ENCODE measurements around the gene SDHA. TPM values are rescaled to one million over a fixed set of nuclear protein-coding genes. Genes with fewer than 3 reads are reported as not detected.
"Not testable (repeated sequence)": the region's sequence is repeated elsewhere in the genome, so short reads cannot be mapped to it uniquely, and the experiment has no call there.

The SDHA gene
- total RNA-seq, 1 experiment from 2014 or later: 140 TPM

GRCh38 chr5:267716-268115 is 49.6 kb downstream of the SDHA start:
- no peak for TF ChIP-seq CTCF (IDR thresholded peaks at IDR 0.05; ENCODE audit: insufficient read depth in 1 of 2, low read depth in 1 of 2, low read length in 1 of 2, severe bottlenecking in 1 of 2, unreplicated experiment in 1 of 2)
- Mint-ChIP-seq H3K4me1 (ENCODE audit: low read depth, unreplicated experiment) (peaks cover 10% of the 10 kb centered on the region), H3K4me3 (ENCODE audit: unreplicated experiment) (no peak overlapping the region), H3K9me3 (ENCODE audit: unreplicated experiment) (no peaks in the 10 kb centered on the region), H3K36me3 (ENCODE audit: insufficient read depth, unreplicated experiment) (peaks cover 34% of the 10 kb centered on the region), H3K27ac (ENCODE audit: unreplicated experiment) (no peak overlapping the region), H3K27me3 (ENCODE audit: insufficient read depth, unreplicated experiment) (no peaks in the 10 kb centered on the region)
- Histone ChIP-seq H3K27me3 (replicated peaks; ENCODE audit: control insufficient read depth, insufficient read depth, low read length) (no peaks in the 10 kb centered on the region), H3K9me3 (no peaks in the 10 kb centered on the region), H3K36me3 (ENCODE audit: control insufficient read depth, insufficient read depth, low read length) (no peaks in the 10 kb centered on the region), H3K4me1 (peaks cover 7% of the 10 kb centered on the region; the same call in 1 of the 2 replicates), H3K4me3 (ENCODE audit: low read depth, low read length) (no peak overlapping the region)
- DNase-seq: no peak
- intact Hi-C loops (cut with micrococcal nuclease; ENCODE audit: unreplicated experiment): no loop called here
- BruUV-seq (replicated peaks): no TSS peak
- ChIA-PET CTCF (no interaction called here), POLR2A (no interaction called here)

GRCh38 chr5:270340-270739 is 52.2 kb downstream of the SDHA start:
- no peaks in the 10 kb centered on the region for H3K4me1 ChIP-seq
- Mint-ChIP-seq H3K27me3 (ENCODE audit: insufficient read depth, unreplicated experiment) (no peaks in the 10 kb centered on the region), H3K9me3 (ENCODE audit: unreplicated experiment) (no peaks in the 10 kb centered on the region), H3K4me3 (ENCODE audit: unreplicated experiment) (peak overlapping the region; percentile 79), H3K4me1 (ENCODE audit: low read depth, unreplicated experiment) (peaks cover 10% of the 10 kb centered on the region), H3K36me3 (ENCODE audit: insufficient read depth, unreplicated experiment) (peaks cover 46% of the 10 kb centered on the region), H3K27ac (ENCODE audit: unreplicated experiment) (peak overlapping the region; percentile 89)
- DNase-seq: no peak
- H3K36me3 ChIP-seq (ENCODE audit: control insufficient read depth, insufficient read depth, low read length): 0 out of 2 replicates have a peak, but pooled peaks cover 2% of the 10 kb centered on the region
- BruUV-seq (replicated peaks): TSS peak; percentile 80
- CTCF ChIA-PET: no interaction called here
- H3K9me3 ChIP-seq: no peaks in the 10 kb centered on the region
- H3K4me3 ChIP-seq (ENCODE audit: low read depth, low read length): peak overlapping the region; percentile 63; the same call in 1 of the 2 replicates
- intact Hi-C loops (cut with micrococcal nuclease; ENCODE audit: unreplicated experiment): loop anchor here (2.0 kb wide), 1 partner anchor 52 kb away; the partner anchor contains the start of genes CCDC127 and SDHA
- H3K27me3 ChIP-seq (replicated peaks; ENCODE audit: control insufficient read depth, insufficient read depth, low read length): no peaks in the 10 kb centered on the region
- no peak for TF ChIP-seq CTCF (IDR thresholded peaks at IDR 0.05; ENCODE audit: insufficient read depth in 1 of 2, low read depth in 1 of 2, low read length in 1 of 2, severe bottlenecking in 1 of 2, unreplicated experiment in 1 of 2)
- POLR2A ChIA-PET: interaction anchor here (0.7 to 2.0 kb wide), 2 partner anchors 52 to 72 kb away, joined by 10 to 19 read pairs; partner anchors contain the start of genes CCDC127 and SDHA

GRCh38 chr5:271828-272167 is 53.7 kb downstream of the SDHA start:
- H3K9me3 ChIP-seq; DNase-seq; H3K36me3 ChIP-seq (ENCODE audit: control insufficient read depth, insufficient read depth, low read length); H3K27me3 Mint-ChIP-seq (ENCODE audit: insufficient read depth, unreplicated experiment); H3K9me3 Mint-ChIP-seq (ENCODE audit: unreplicated experiment); H3K27me3 ChIP-seq (replicated peaks; ENCODE audit: control insufficient read depth, insufficient read depth, low read length); H3K4me1 ChIP-seq; BruUV-seq (replicated peaks): not testable (repeated sequence)
- Mint-ChIP-seq H3K36me3 (ENCODE audit: insufficient read depth, unreplicated experiment) (peaks cover 46% of the 10 kb centered on the region), H3K4me3 (ENCODE audit: unreplicated experiment) (peak overlapping the region; percentile 79), H3K27ac (ENCODE audit: unreplicated experiment) (peak overlapping the region; percentile 69), H3K4me1 (ENCODE audit: low read depth, unreplicated experiment) (peaks cover 10% of the 10 kb centered on the region)
- peak overlapping the region; percentile 87 for H3K4me3 ChIP-seq (ENCODE audit: low read depth, low read length)
- ChIA-PET CTCF (interaction anchor here (0.8 to 1.2 kb wide), 3 partner anchors 53 to 160 kb away, joined by 5 to 8 read pairs (median 8); partner anchors contain the start of genes CCDC127 and SDHA), POLR2A (interaction anchor here (1.1 to 2.0 kb wide), 2 partner anchors 11 to 53 kb away, joined by 8 to 19 read pairs; partner anchors contain the start of genes CCDC127 and SDHA)
- intact Hi-C loops (cut with micrococcal nuclease; ENCODE audit: unreplicated experiment): loop anchor here (2.0 kb wide), 1 partner anchor 53 kb away; the partner anchor contains the start of genes CCDC127 and SDHA

GRCh38 chr5:273091-273490 is 55.0 kb downstream of the SDHA start:
- H3K36me3 ChIP-seq (ENCODE audit: control insufficient read depth, insufficient read depth, low read length); H3K9me3 ChIP-seq; DNase-seq; CTCF ChIA-PET; H3K9me3 Mint-ChIP-seq (ENCODE audit: unreplicated experiment); intact Hi-C loops (cut with micrococcal nuclease; ENCODE audit: unreplicated experiment); BruUV-seq (replicated peaks); H3K27me3 Mint-ChIP-seq (ENCODE audit: insufficient read depth, unreplicated experiment); H3K27me3 ChIP-seq (replicated peaks; ENCODE audit: control insufficient read depth, insufficient read depth, low read length); H3K4me1 ChIP-seq; POLR2A ChIA-PET: not testable (repeated sequence)
- Mint-ChIP-seq H3K36me3 (ENCODE audit: insufficient read depth, unreplicated experiment) (peaks cover 45% of the 10 kb centered on the region), H3K4me3 (ENCODE audit: unreplicated experiment) (peak overlapping the region; percentile 79), H3K27ac (ENCODE audit: unreplicated experiment) (peak overlapping the region; percentile 58), H3K4me1 (ENCODE audit: low read depth, unreplicated experiment) (peaks cover 10% of the 10 kb centered on the region)
- H3K4me3 ChIP-seq (ENCODE audit: low read depth, low read length): peak overlapping the region; percentile 6

GRCh38 chr5:273491-273890 is 55.4 kb downstream of the SDHA start:
- CTCF ChIA-PET; intact Hi-C loops (cut with micrococcal nuclease; ENCODE audit: unreplicated experiment); H3K4me1 ChIP-seq; H3K27me3 ChIP-seq (replicated peaks; ENCODE audit: control insufficient read depth, insufficient read depth, low read length); H3K36me3 ChIP-seq (ENCODE audit: control insufficient read depth, insufficient read depth, low read length); H3K27me3 Mint-ChIP-seq (ENCODE audit: insufficient read depth, unreplicated experiment); H3K9me3 ChIP-seq; H3K4me3 ChIP-seq (ENCODE audit: low read depth, low read length); DNase-seq; POLR2A ChIA-PET; H3K9me3 Mint-ChIP-seq (ENCODE audit: unreplicated experiment): not testable (repeated sequence)
- BruUV-seq (replicated peaks): TSS peak; percentile 42
- Mint-ChIP-seq H3K27ac (ENCODE audit: unreplicated experiment) (peak overlapping the region; percentile 58), H3K4me1 (ENCODE audit: low read depth, unreplicated experiment) (peaks cover 10% of the 10 kb centered on the region), H3K4me3 (ENCODE audit: unreplicated experiment) (peak overlapping the region; percentile 79), H3K36me3 (ENCODE audit: insufficient read depth, unreplicated experiment) (peaks cover 49% of the 10 kb centered on the region)

- intact Hi-C loops (cut with micrococcal nuclease; ENCODE audit: unreplicated experiment); BruUV-seq (replicated peaks); CTCF ChIA-PET; H3K4me1 ChIP-seq; DNase-seq; POLR2A ChIA-PET; H3K36me3 ChIP-seq (ENCODE audit: control insufficient read depth, insufficient read depth, low read length); H3K27me3 Mint-ChIP-seq (ENCODE audit: insufficient read depth, unreplicated experiment); H3K9me3 Mint-ChIP-seq (ENCODE audit: unreplicated experiment); H3K9me3 ChIP-seq; H3K4me3 ChIP-seq (ENCODE audit: low read depth, low read length); H3K27me3 ChIP-seq (replicated peaks; ENCODE audit: control insufficient read depth, insufficient read depth, low read length); H3K4me3 Mint-ChIP-seq (ENCODE audit: unreplicated experiment); H3K27ac Mint-ChIP-seq (ENCODE audit: unreplicated experiment): not testable (repeated sequence)
- peaks cover 10% of the 10 kb centered on the region for H3K4me1 Mint-ChIP-seq (ENCODE audit: low read depth, unreplicated experiment)
- peaks cover 57% of the 10 kb centered on the region for H3K36me3 Mint-ChIP-seq (ENCODE audit: insufficient read depth, unreplicated experiment)
Measured at GRCh38 chr5:274346-274745, 56.2 kb downstream of the SDHA start.

Data from Caco-2 (cell line).